ENCODE data around the gene KNL1. TPM values are rescaled to one million over a fixed set of nuclear protein-coding genes. Genes with fewer than 3 reads are reported as not detected.

The KNL1 gene
- total and polyA plus RNA-seq, 2 donors (not counting 3 experiments of a cell fraction or from before 2014, with no cell fraction given): 4.0 to 31.8 TPM

DNA sequence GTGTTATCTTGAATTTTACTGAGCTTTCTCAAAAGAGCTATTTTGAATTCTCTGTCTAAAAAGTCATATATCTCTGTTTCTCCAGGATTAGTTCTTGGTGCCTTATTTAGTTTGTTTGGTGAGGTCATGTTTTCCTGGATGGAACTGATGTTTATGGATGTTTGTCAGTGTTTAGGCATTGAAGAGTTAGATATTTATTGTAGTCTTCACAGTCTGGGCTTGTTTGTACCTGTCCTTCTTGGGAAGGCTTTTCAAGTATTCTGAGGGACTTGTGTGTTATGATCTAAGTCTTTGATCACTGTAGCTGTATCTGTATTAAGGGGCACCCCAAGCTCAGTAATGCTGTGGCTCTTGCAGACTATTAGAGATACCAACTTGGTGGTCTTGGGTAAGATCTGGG, 90.3 kb downstream of the KNL1 start:
- CTCF ChIA-PET: interaction anchor here (2.5 kb wide), 1 partner anchor 10 kb away, joined by 9 read pairs; the partner anchor contains the start of gene RAD51
- TF ChIP-seq MAX (IDR thresholded peaks at IDR 0.05; ENCODE audit: insufficient read depth, insufficient read length) (no peak), POLR2A (IDR thresholded peaks at IDR 0.05; ENCODE audit: low read depth, low read length) (no peak), FOS (IDR thresholded peaks at IDR 0.05; ENCODE audit: borderline replicate concordance, insufficient read depth, low read length) (no peak), POLR2AphosphoS5 (IDR thresholded peaks at IDR 0.05; ENCODE audit: insufficient read depth, low read depth, low read length) (no peak), CTCF (IDR thresholded peaks at IDR 0.05; ENCODE audit: extremely low read depth in 1 of 2, insufficient read depth in 1 of 2, low read depth in 1 of 2, low read length in 2 of 2) (no peak), GATA2 (IDR thresholded peaks at IDR 0.05; ENCODE audit: insufficient read depth, insufficient read length, low read depth, low read length) (no peak), EZH2 (IDR thresholded peaks at IDR 0.05; ENCODE audit: borderline replicate concordance, low read depth, low read length, severe bottlenecking) (no peak)
- POLR2A ChIA-PET: no interaction called here

More for the DNA sequence above, 90.3 kb downstream of the KNL1 start:
- Histone ChIP-seq H4K20me1 (replicated peaks; ENCODE audit: control insufficient read depth, extremely low read depth, insufficient read depth, low read length) (no peaks in the 10 kb centered on the region), H3K4me2 (ENCODE audit: insufficient read depth, low read length) (no peak overlapping the region), H3K9me3 (replicated peaks; ENCODE audit: control insufficient read depth, insufficient read depth, low read length) (no peaks in the 10 kb centered on the region), H3K36me3 (ENCODE audit: control insufficient read depth in 2 of 2, extremely low read depth in 1 of 2, insufficient read depth in 2 of 2, low read length in 2 of 2) (no peaks in the 10 kb centered on the region), H3K27ac (ENCODE audit: insufficient read depth, low read depth, low read length) (no peak overlapping the region), H3K79me2 (ENCODE audit: control insufficient read depth, insufficient read depth, low read length) (no peaks in the 10 kb centered on the region), H3K27me3 (ENCODE audit: control insufficient read depth in 2 of 2, insufficient read depth in 2 of 2, low read length in 2 of 2) (no peaks in the 10 kb centered on the region), H3K9ac (replicated peaks; ENCODE audit: extremely low read depth, insufficient read depth, low read length) (no peak overlapping the region), H3K9me1 (replicated peaks; ENCODE audit: control insufficient read depth, extremely low read depth, insufficient read depth, low read length) (no peaks in the 10 kb centered on the region), H3K4me1 (ENCODE audit: control insufficient read depth, extremely low read depth, insufficient read depth, low read length) (no peaks in the 10 kb centered on the region), H2AFZ (ENCODE audit: low read depth, low read length) (no peak overlapping the region), H3K4me3 (replicated peaks in 1 of 3; ENCODE audit: insufficient read depth in 1 of 3, low read depth in 1 of 3, low read length in 3 of 3) (no peak overlapping the region)
- FAIRE-seq (no peak), DNase-seq (ENCODE audit: low read depth, low spot score) (no peak)
- intact Hi-C loops (cut with micrococcal nuclease): no loop called here
- dilution Hi-C loops (cut with MboI; ENCODE audit: extremely low pct_ligation_motif_present, low sequenced_read_pairs): no loop called here
- BruUV-seq (replicated peaks): no TSS peak

Data from endothelial cell of umbilical vein (primary cell).